Liver (tissue), 9 donors: ENCODE measurements around the gene RPL39L. TPM values are rescaled to one million over a fixed set of nuclear protein-coding genes. Genes with fewer than 3 reads are reported as not detected.

Source experiments
- DNase-seq: peaks from one replicate; pipeline ENCODE4 v3.0.0-alpha.2; 2017; ENCODE audit warnings: low spot score
- H3K27ac ChIP-seq, 2 donors: one replicate each; pipeline ENCODE4 v1.7.0; 2013; ENCODE audit warnings: inconsistent platforms in 2 of 2, low read length in 2 of 2, control low read depth in 1 of 2, low read depth in 1 of 2, mild to moderate bottlenecking in 1 of 2
- H3K27me3 ChIP-seq, 4 donors: one replicate each; pipeline versions ENCODE4 v1.6.1 to v1.7.0; 2013; ENCODE audit warnings: low read length in 3 of 4, inconsistent platforms in 1 of 4, mild to moderate bottlenecking in 1 of 4, moderate library complexity in 1 of 4; ENCODE audit not compliant: control insufficient read depth in 4 of 4, insufficient read depth in 4 of 4
- H3K36me3 ChIP-seq, 4 donors: one replicate each; pipeline versions ENCODE4 v1.6.1 to v1.7.0; 2013; ENCODE audit warnings: low read length in 3 of 4, mild to moderate bottlenecking in 3 of 4, low read depth in 1 of 4, moderate library complexity in 1 of 4; ENCODE audit not compliant: control insufficient read depth in 4 of 4, insufficient read depth in 3 of 4
- H3K4me1 ChIP-seq, 4 donors: one replicate each; pipeline versions ENCODE4 v1.6.1 to v1.7.0; 2013; ENCODE audit warnings: low read length in 3 of 4, mild to moderate bottlenecking in 3 of 4, moderate library complexity in 1 of 4; ENCODE audit not compliant: control insufficient read depth in 4 of 4, insufficient read depth in 4 of 4
- H3K4me3 ChIP-seq, 3 donors: one replicate each; pipeline versions ENCODE4 v1.6.1 to v1.7.0; 2013; ENCODE audit warnings: low read length in 3 of 3, control low read depth in 1 of 3, low read depth in 1 of 3, mild to moderate bottlenecking in 1 of 3
- H3K9ac ChIP-seq, 2 donors: one replicate each; pipeline ENCODE4 v1.7.0; 2013; ENCODE audit warnings: low read length in 2 of 2, mild to moderate bottlenecking in 2 of 2, moderate library complexity in 2 of 2, control low read depth in 1 of 2, low read depth in 1 of 2
- H3K9me3 ChIP-seq, 4 donors: one replicate each; pipeline versions ENCODE4 v1.6.1 to v1.7.0; 2013; ENCODE audit warnings: low read length in 3 of 4; ENCODE audit not compliant: control insufficient read depth in 4 of 4
- ATF3 ChIP-seq: IDR thresholded peaks from 2 replicates; pipeline ENCODE4 v1.6.1; 2016; ENCODE audit warnings: antibody characterized with exemption
- CTCF ChIP-seq: fragments of 150-350 bp; IDR thresholded peaks from 2 replicates; pipeline ENCODE4 v1.5.1; 2017; ENCODE audit warnings: improper control_type of control experiment, low read depth, low read length; ENCODE audit not compliant: missing input control
- EGR1 ChIP-seq, 2 donors: IDR thresholded peaks; 2 replicates each; pipeline ENCODE4 v1.6.1; 2016 to 2018; ENCODE audit warnings: antibody characterized with exemption in 2 of 2, low read depth in 2 of 2
- FOXA1 ChIP-seq: IDR thresholded peaks from 2 replicates; pipeline ENCODE4 v1.6.1; 2016; ENCODE audit warnings: antibody characterized with exemption
- FOXA2 ChIP-seq: IDR thresholded peaks from 2 replicates; pipeline ENCODE4 v1.6.1; 2016; ENCODE audit warnings: antibody characterized with exemption
- GABPA ChIP-seq, 2 donors: IDR thresholded peaks in 1 of 2; conservative IDR thresholded peaks in 1 of 2; 2 replicates each; pipeline ENCODE4 v1.6.1; 2016; ENCODE audit warnings: antibody characterized with exemption in 2 of 2, mild to moderate bottlenecking in 1 of 2, moderate library complexity in 1 of 2
- HNF4A ChIP-seq, 2 donors: conservative IDR thresholded peaks; 2 replicates each; pipeline ENCODE4 v1.6.1; 2016; ENCODE audit warnings: antibody characterized with exemption in 2 of 2, mild to moderate bottlenecking in 2 of 2
- HNF4G ChIP-seq: IDR thresholded peaks from 2 replicates; pipeline ENCODE4 v1.6.1; 2016; ENCODE audit warnings: antibody characterized with exemption
- JUND ChIP-seq, 2 donors: IDR thresholded peaks; 2 replicates each; pipeline ENCODE4 v1.6.1; 2016; ENCODE audit warnings: antibody characterized with exemption in 2 of 2
- MAX ChIP-seq: IDR thresholded peaks from 2 replicates; pipeline ENCODE4 v1.6.1; 2016; ENCODE audit warnings: antibody characterized with exemption
- NR2F2 ChIP-seq: IDR thresholded peaks from 2 replicates; pipeline ENCODE4 v1.6.1; 2016; ENCODE audit warnings: antibody characterized with exemption
- RAD21 ChIP-seq, 2 donors: IDR thresholded peaks; 2 replicates each; pipeline ENCODE4 v1.6.1; 2016; ENCODE audit warnings: antibody characterized with exemption in 2 of 2, mild to moderate bottlenecking in 2 of 2
- REST ChIP-seq: IDR thresholded peaks from 2 replicates; pipeline ENCODE4 v1.6.1; 2016; ENCODE audit warnings: antibody characterized with exemption, mild to moderate bottlenecking
- TAF1 ChIP-seq: conservative IDR thresholded peaks from 2 replicates; pipeline ENCODE4 v1.6.1; 2016; ENCODE audit warnings: antibody characterized with exemption, mild to moderate bottlenecking
- ZBTB33 ChIP-seq: IDR thresholded peaks from 2 replicates; pipeline ENCODE4 v1.6.1; 2016; ENCODE audit warnings: antibody characterized with exemption
- WGBS: extraction: QIAGEN DNeasy Blood & Tissue Kit; methylation state at CpG from one replicate; pipeline ENCODE4 v1.1.7; 2013; 5-methylcytosine and 5-hydroxymethylcytosine counted together
- polyA plus RNA-seq, 2 donors: library from polyadenylated mRNA; stranded (reverse) in 1 of 2; unstranded in 1 of 2; fragments of 200-250 nt in 1 of 2; fragments of >200 nt in 1 of 2; fragmentation: Nextera tagmentation in 1 of 2; extraction: Ambion mirVana in 1 of 2; gene quantifications; one replicate each; pipeline versions ENCODE4 v1.2.1 to v1.2.3, GENCODE V29; 2013 to 2015
- total RNA-seq, 2 donors: library from RNA; depleted of rRNA; stranded (reverse); fragments of >200 nt; gene quantifications; one replicate each; pipeline ENCODE4 v1.2.3, GENCODE V29; 2014
- donor health status: healthy.
- donor health status: healthy.
- donor health status: healthy.
- donor health status: healthy.
- donor health status: healthy.

The RPL39L gene
- total and polyA plus RNA-seq, 4 donors = 1.1 to 6.6 (median 4.2) TPM

- no peak for TF ChIP-seq HNF4G
- no peak for TF ChIP-seq JUND (IDR thresholded peaks at IDR 0.05)
- TF ChIP-seq HNF4A (conservative IDR thresholded peaks at IDR 0.05) = peak in 1 of 2 donors; percentile 43
- Histone ChIP-seq H3K27ac (no peak overlapping the region), H3K4me1 (peaks cover 0 to 8% (median 0%) of the 10 kb centered on the region in 4 donors), H3K9ac (no peak overlapping the region), H3K27me3 (no peaks in the 10 kb centered on the region), H3K9me3 (no peaks in the 10 kb centered on the region), H3K4me3 (no peak overlapping the region), H3K36me3 (peaks cover 13 to 87% (median 81%) of the 10 kb centered on the region in 4 donors)
- 76% methylated on average over 5 of the region's 5 CpGs for WGBS
- DNase-seq = peak; percentile 43
These were observed 65.7 kb downstream of the RPL39L start for GRCh38 chr3:187073581-187074098.

- Histone ChIP-seq H3K27me3 (no peaks in the 10 kb centered on the region), H3K4me3 (no peak overlapping the region), H3K9ac (no peak overlapping the region), H3K4me1 (peaks cover 0 to 8% (median 0%) of the 10 kb centered on the region in 4 donors), H3K27ac (no peak overlapping the region), H3K9me3 (no peaks in the 10 kb centered on the region), H3K36me3 (peaks cover 13 to 85% (median 78%) of the 10 kb centered on the region in 4 donors)
- DNase-seq = no peak
- 76% methylated on average over 5 of the region's 5 CpGs for WGBS
- TF ChIP-seq GABPA (IDR thresholded peaks at IDR 0.05 in 1 of 2, conservative IDR thresholded peaks at IDR 0.05 in 1 of 2) (no peak), TAF1 (no peak), RAD21 (IDR thresholded peaks at IDR 0.05) (no peak), NR2F2 (no peak), CTCF (no peak), FOXA1 (no peak), JUND (IDR thresholded peaks at IDR 0.05) (no peak), ZBTB33 (no peak)
These were observed 66.8 kb downstream of the RPL39L start for GRCh38 chr3:187072511-187072910.

GRCh38 chr3:187072102-187072501 lies 67.2 kb downstream of the RPL39L start:
- no peak for DNase-seq
- H3K9ac ChIP-seq = no peak overlapping the region
- no peaks in the 10 kb centered on the region for H3K27me3 ChIP-seq
- H3K4me3 ChIP-seq = no peak overlapping the region
- WGBS = 90% methylated on average over 3 of the region's 3 CpGs
- peaks cover 0 to 8% (median 0%) of the 10 kb centered on the region in 4 donors for H3K4me1 ChIP-seq
- H3K9me3 ChIP-seq = no peaks in the 10 kb centered on the region
- no peak overlapping the region for H3K27ac ChIP-seq
- peaks cover 13 to 83% (median 75%) of the 10 kb centered on the region in 4 donors for H3K36me3 ChIP-seq
- TF ChIP-seq GABPA (IDR thresholded peaks at IDR 0.05 in 1 of 2, conservative IDR thresholded peaks at IDR 0.05 in 1 of 2) = no peak
- TF ChIP-seq MAX = no peak
- TF ChIP-seq ZBTB33 = no peak
- no peak for TF ChIP-seq RAD21 (IDR thresholded peaks at IDR 0.05)
- no peak for TF ChIP-seq NR2F2
- TF ChIP-seq FOXA2 = no peak
- no peak for TF ChIP-seq ATF3
- TF ChIP-seq REST = no peak
- no peak for TF ChIP-seq CTCF
- TF ChIP-seq EGR1 (IDR thresholded peaks at IDR 0.05; ENCODE audit: low read depth in 2 of 2) = no peak
